ENCODE data around the gene MAD2L1. TPM values are rescaled to one million over a fixed set of nuclear protein-coding genes. Genes with fewer than 3 reads are reported as not detected.

MAD2L1 gene
- total RNA-seq, 1 experiment from 2014 or later, result 76.6 TPM

DNA sequence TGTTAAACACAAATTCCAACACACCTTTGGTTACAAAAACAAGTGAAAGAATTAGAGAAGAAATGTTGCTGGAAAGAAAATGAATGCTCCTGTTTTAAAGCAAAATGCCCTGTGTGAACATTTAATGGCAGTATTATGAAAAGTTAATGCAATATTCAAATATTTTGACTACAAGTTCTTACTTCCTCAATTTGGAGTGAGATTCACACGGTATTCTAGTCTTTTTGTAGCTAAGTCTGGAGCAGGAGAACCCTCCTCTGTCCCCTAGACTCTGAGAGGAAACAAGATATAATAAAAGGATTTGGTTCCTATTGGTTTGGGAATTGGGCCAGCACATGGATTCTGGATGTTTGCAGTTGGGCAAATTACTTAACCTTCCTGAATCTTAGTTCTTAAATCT lies 12.7 kb downstream of the MAD2L1 start:
- no peak for DNase-seq
- TF ChIP-seq EZH2phosphoT487 (IDR thresholded peaks at IDR 0.05; ENCODE audit: borderline replicate concordance, low read length) (no peak), EZH2 (IDR thresholded peaks at IDR 0.05; ENCODE audit: low read length, unreplicated experiment) (no peak)
- TF ChIP-seq, protein P1, sequence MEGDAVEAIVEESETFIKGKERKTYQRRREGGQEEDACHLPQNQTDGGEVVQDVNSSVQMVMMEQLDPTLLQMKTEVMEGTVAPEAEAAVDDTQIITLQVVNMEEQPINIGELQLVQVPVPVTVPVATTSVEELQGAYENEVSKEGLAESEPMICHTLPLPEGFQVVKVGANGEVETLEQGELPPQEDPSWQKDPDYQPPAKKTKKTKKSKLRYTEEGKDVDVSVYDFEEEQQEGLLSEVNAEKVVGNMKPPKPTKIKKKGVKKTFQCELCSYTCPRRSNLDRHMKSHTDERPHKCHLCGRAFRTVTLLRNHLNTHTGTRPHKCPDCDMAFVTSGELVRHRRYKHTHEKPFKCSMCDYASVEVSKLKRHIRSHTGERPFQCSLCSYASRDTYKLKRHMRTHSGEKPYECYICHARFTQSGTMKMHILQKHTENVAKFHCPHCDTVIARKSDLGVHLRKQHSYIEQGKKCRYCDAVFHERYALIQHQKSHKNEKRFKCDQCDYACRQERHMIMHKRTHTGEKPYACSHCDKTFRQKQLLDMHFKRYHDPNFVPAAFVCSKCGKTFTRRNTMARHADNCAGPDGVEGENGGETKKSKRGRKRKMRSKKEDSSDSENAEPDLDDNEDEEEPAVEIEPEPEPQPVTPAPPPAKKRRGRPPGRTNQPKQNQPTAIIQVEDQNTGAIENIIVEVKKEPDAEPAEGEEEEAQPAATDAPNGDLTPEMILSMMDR (conservative IDR thresholded peaks at IDR 0.05; ENCODE audit: low read depth, low read length), result no peak

DNA sequence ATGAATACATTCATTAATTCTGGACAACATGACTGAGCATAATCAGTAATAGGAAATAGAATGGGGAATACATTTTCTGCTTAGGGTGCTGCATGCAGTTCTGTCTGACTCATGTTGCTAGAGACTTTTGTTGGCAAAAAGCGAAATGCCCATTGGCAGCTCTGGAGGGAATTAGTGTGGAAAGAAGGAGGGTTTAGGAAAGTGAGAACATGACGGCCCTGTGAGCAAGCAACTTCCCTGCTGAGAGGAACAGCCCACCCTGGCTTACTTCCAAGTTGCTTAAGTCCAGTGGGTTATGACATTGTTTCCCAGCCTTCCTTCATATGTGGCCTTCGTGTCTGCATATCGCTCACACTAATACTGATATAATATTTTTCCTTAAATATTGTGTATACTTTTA lies 13.8 kb downstream of the MAD2L1 start:
- Histone ChIP-seq H3K4me3 (ENCODE audit: low read length) (no peak overlapping the region), H3K27ac (ENCODE audit: low read length) (no peak overlapping the region), H3K9me3 (ENCODE audit: low read length) (no peaks in the 10 kb centered on the region), H3K79me2 (ENCODE audit: low read length) (0 out of 2 replicates have a peak, but pooled peaks cover 4% of the 10 kb centered on the region), H3F3A (ENCODE audit: low read length, unreplicated experiment) (no peaks in the 10 kb centered on the region), H4K20me1 (ENCODE audit: low read length) (no peaks in the 10 kb centered on the region), H3K36me3 (ENCODE audit: low read depth, low read length) (no peaks in the 10 kb centered on the region; the same call in 1 of the 2 replicates), H3K4me1 (ENCODE audit: insufficient read depth, low read length) (no peaks in the 10 kb centered on the region), H3K9me2 (replicated peaks; ENCODE audit: low read length) (no peaks in the 10 kb centered on the region), H3K27me3 (ENCODE audit: low read length) (no peaks in the 10 kb centered on the region), H2AFZ (ENCODE audit: low read length) (no peak overlapping the region), H3K9ac (ENCODE audit: low read length) (no peak overlapping the region), H3K4me2 (ENCODE audit: low read length) (no peak overlapping the region)
- POLR2A ChIA-PET (ENCODE audit: unreplicated experiment), result interaction anchor here (0.6 kb wide), 1 partner anchor 191 kb away, joined by 3 read pairs; no protein-coding TSS in a partner anchor
- ATAC-seq (no peak), DNase-seq (peak; percentile 14)
- TF ChIP-seq EZH2 (IDR thresholded peaks at IDR 0.05; ENCODE audit: low read length, unreplicated experiment), result no peak
- TF ChIP-seq EZH2phosphoT487 (IDR thresholded peaks at IDR 0.05; ENCODE audit: borderline replicate concordance, low read length), result no peak
- TF ChIP-seq, protein P1 (conservative IDR thresholded peaks at IDR 0.05; ENCODE audit: low read depth, low read length), result no peak
- CTCF ChIA-PET, result no interaction called here
- BruUV-seq (replicated peaks), result no TSS peak
- intact Hi-C loops (cut with micrococcal nuclease), result no loop called here

More for the DNA sequence above, 12.7 kb downstream of the MAD2L1 start:
- no peak overlapping the region for H3K27ac ChIP-seq (ENCODE audit: low read length)
- no peak for ATAC-seq
- no peak overlapping the region for H2AFZ ChIP-seq (ENCODE audit: low read length)
- peaks cover 4% of the 10 kb centered on the region; the same call in 1 of the 2 replicates for H3K79me2 ChIP-seq (ENCODE audit: low read length)
- H3K27me3 ChIP-seq (ENCODE audit: low read length), result no peaks in the 10 kb centered on the region
- H3K36me3 ChIP-seq (ENCODE audit: low read depth, low read length), result peaks cover 6% of the 10 kb centered on the region
- H4K20me1 ChIP-seq (ENCODE audit: low read length), result no peaks in the 10 kb centered on the region
- H3K9ac ChIP-seq (ENCODE audit: low read length), result no peak overlapping the region
- no peaks in the 10 kb centered on the region for H3K9me3 ChIP-seq (ENCODE audit: low read length)
- H3K9me2 ChIP-seq (replicated peaks; ENCODE audit: low read length), result no peaks in the 10 kb centered on the region
- H3K4me3 ChIP-seq (ENCODE audit: low read length), result no peak overlapping the region
- ChIA-PET POLR2A (ENCODE audit: unreplicated experiment) (no interaction called here), CTCF (no interaction called here)
- H3K4me1 ChIP-seq (ENCODE audit: insufficient read depth, low read length), result peaks cover 6% of the 10 kb centered on the region; the same call in 1 of the 2 replicates
- H3F3A ChIP-seq (ENCODE audit: low read length, unreplicated experiment), result no peaks in the 10 kb centered on the region
- intact Hi-C loops (cut with micrococcal nuclease), result no loop called here
- no peak overlapping the region for H3K4me2 ChIP-seq (ENCODE audit: low read length)
- BruUV-seq (replicated peaks), result no TSS peak

DNA sequence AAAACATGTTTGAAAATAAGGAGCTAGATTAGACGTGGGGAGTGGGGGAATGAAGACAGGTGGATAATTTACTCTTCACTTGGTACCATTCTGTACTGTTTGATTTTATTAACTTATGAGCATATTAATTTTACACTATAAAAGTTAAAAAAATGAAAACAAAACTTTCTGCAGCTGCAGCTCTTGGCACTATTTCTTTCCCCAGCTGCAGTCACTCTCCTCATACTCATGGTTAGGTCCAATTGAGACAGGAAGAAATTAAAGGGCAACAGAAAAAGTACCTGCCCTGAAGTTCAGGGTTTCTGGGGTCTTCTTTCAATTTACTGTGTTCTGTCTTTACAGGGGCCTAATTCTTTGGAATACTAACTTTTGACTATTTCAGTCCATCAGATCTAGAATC lies 15.4 kb downstream of the MAD2L1 start:
- no peak for DNase-seq
- no peak overlapping the region for H3K4me3 ChIP-seq (ENCODE audit: low read length)
- H3K9me3 ChIP-seq (ENCODE audit: low read length), result no peaks in the 10 kb centered on the region
- CTCF ChIA-PET, result interaction anchor here (0.6 to 0.8 kb wide), 2 partner anchors 424 to 492 kb away, joined by 3 read pairs; no protein-coding TSS in a partner anchor
- no peaks in the 10 kb centered on the region for H3K27me3 ChIP-seq (ENCODE audit: low read length)
- intact Hi-C loops (cut with micrococcal nuclease), result loop anchor here (2.0 kb wide), 4 partner anchors 264 to 492 kb away; partner anchors contain the start of gene PDE5A
- no peaks in the 10 kb centered on the region for H3K4me1 ChIP-seq (ENCODE audit: insufficient read depth, low read length)
- POLR2A ChIA-PET (ENCODE audit: unreplicated experiment), result interaction anchor here (0.6 kb wide), 1 partner anchor 422 kb away, joined by 3 read pairs; no protein-coding TSS in a partner anchor
- no peaks in the 10 kb centered on the region for H4K20me1 ChIP-seq (ENCODE audit: low read length)
- no peak overlapping the region for H2AFZ ChIP-seq (ENCODE audit: low read length)
- TF ChIP-seq, protein P1 (conservative IDR thresholded peaks at IDR 0.05; ENCODE audit: low read depth, low read length), result no peak
- no peak for TF ChIP-seq EZH2phosphoT487 (IDR thresholded peaks at IDR 0.05; ENCODE audit: borderline replicate concordance, low read length)
- TF ChIP-seq EZH2 (IDR thresholded peaks at IDR 0.05; ENCODE audit: low read length, unreplicated experiment), result no peak
- H3K9me2 ChIP-seq (replicated peaks; ENCODE audit: low read length), result no peaks in the 10 kb centered on the region
- no peak overlapping the region for H3K4me2 ChIP-seq (ENCODE audit: low read length)
- no TSS peak for BruUV-seq (replicated peaks)
- no peaks in the 10 kb centered on the region for H3K36me3 ChIP-seq (ENCODE audit: low read depth, low read length)
- no peak overlapping the region for H3K27ac ChIP-seq (ENCODE audit: low read length)
- no peaks in the 10 kb centered on the region for H3F3A ChIP-seq (ENCODE audit: low read length, unreplicated experiment)
- H3K9ac ChIP-seq (ENCODE audit: low read length), result no peak overlapping the region
- no peak for ATAC-seq
- H3K79me2 ChIP-seq (ENCODE audit: low read length), result no peaks in the 10 kb centered on the region
